ENCODE data around the gene REV1. TPM values are rescaled to one million over a fixed set of nuclear protein-coding genes. Genes with fewer than 3 reads are reported as not detected.

REV1 gene
- total RNA-seq, 1 donor from 2014 or later = 38.2 TPM

DNA sequence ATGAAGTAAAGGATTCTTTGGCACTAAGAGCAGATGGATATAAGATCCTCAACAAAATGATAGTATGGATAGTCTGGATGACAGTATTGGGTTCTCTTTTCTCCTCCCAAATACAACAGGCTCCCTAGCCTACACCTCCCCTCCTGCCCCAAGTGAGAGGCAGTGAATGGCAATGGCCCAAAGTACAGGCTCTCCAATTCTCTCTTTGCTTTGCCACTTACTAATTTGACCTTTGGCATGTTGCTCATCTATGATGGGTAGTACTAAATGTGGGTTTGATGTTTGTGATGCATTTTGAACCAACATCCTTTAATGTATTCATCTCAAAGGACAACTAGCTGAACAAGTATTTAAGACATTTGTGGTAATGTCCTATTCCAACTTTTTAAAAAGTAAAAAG, 86.7 kb downstream of the REV1 start:
- DNase-seq (ENCODE audit: low read depth) (no peak), FAIRE-seq (no peak)
- no peak for TF ChIP-seq CTCF (IDR thresholded peaks at IDR 0.05; ENCODE audit: insufficient read depth, low read length, severe bottlenecking)
- Histone ChIP-seq H3K27me3 (ENCODE audit: control insufficient read depth, insufficient read depth, low read length) (no peaks in the 10 kb centered on the region), H3K36me3 (ENCODE audit: control insufficient read depth, insufficient read depth, low read length) (peaks cover 21% of the 10 kb centered on the region), H3K4me3 (ENCODE audit: low read depth, low read length) (no peak overlapping the region)

DNA sequence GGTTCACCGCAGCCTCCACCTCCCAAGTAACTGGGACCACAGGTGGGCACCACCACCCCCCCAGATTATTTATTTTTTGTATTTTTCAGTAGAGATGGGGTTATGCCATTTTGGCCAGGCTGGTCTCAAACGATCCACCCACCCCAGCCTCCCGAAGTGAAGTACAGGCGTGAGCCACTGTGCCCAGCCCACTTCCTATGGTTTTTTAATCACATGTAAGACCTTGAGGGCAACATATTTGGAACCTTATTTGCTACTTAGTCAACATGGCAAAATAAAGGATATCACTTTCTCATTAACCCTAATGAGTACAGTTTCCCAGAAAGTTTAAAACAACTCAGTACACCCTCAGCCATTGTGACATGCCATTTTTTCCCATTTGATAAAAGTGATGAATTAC, 88.0 kb downstream of the REV1 start:
- DNase-seq (ENCODE audit: low read depth) (no peak), FAIRE-seq (no peak)
- peaks cover 23% of the 10 kb centered on the region for H3K36me3 ChIP-seq (ENCODE audit: control insufficient read depth, insufficient read depth, low read length)
- no peak overlapping the region for H3K4me3 ChIP-seq (ENCODE audit: low read depth, low read length)
- no peaks in the 10 kb centered on the region for H3K27me3 ChIP-seq (ENCODE audit: control insufficient read depth, insufficient read depth, low read length)
- TF ChIP-seq CTCF (IDR thresholded peaks at IDR 0.05; ENCODE audit: insufficient read depth, low read length, severe bottlenecking) = no peak

- no peak for FAIRE-seq
- H3K36me3 ChIP-seq (ENCODE audit: control insufficient read depth, insufficient read depth, low read length) = peaks cover 24% of the 10 kb centered on the region
- no peak overlapping the region for H3K4me3 ChIP-seq (ENCODE audit: low read depth, low read length)
- DNase-seq (ENCODE audit: low read depth) = no peak
- TF ChIP-seq CTCF (IDR thresholded peaks at IDR 0.05; ENCODE audit: insufficient read depth, low read length, severe bottlenecking) = no peak
- no peaks in the 10 kb centered on the region for H3K27me3 ChIP-seq (ENCODE audit: control insufficient read depth, insufficient read depth, low read length)
These were observed 90.0 kb downstream of the REV1 start for GRCh38 chr2:99399795-99400194.

GRCh38 chr2:99399063-99399462, 90.8 kb downstream of the REV1 start:
- H3K36me3 ChIP-seq (ENCODE audit: control insufficient read depth, insufficient read depth, low read length) = peaks cover 23% of the 10 kb centered on the region

GRCh38 chr2:99398303-99398702, 91.5 kb downstream of the REV1 start:
- Histone ChIP-seq H3K36me3 (ENCODE audit: control insufficient read depth, insufficient read depth, low read length) (peaks cover 17% of the 10 kb centered on the region), H3K27me3 (ENCODE audit: control insufficient read depth, insufficient read depth, low read length) (no peaks in the 10 kb centered on the region), H3K4me3 (ENCODE audit: low read depth, low read length) (no peak overlapping the region)
- FAIRE-seq = no peak
- no peak for TF ChIP-seq CTCF (IDR thresholded peaks at IDR 0.05; ENCODE audit: insufficient read depth, low read length, severe bottlenecking)
- no peak for DNase-seq (ENCODE audit: low read depth)

More at GRCh38 chr2:99399063-99399462, 90.8 kb downstream of the REV1 start:
- no peak for TF ChIP-seq CTCF (IDR thresholded peaks at IDR 0.05; ENCODE audit: insufficient read depth, low read length, severe bottlenecking)
- H3K27me3 ChIP-seq (ENCODE audit: control insufficient read depth, insufficient read depth, low read length) = no peaks in the 10 kb centered on the region
- no peak for FAIRE-seq
- H3K4me3 ChIP-seq (ENCODE audit: low read depth, low read length) = no peak overlapping the region
- no peak for DNase-seq (ENCODE audit: low read depth)

- Histone ChIP-seq H3K4me3 (ENCODE audit: low read depth, low read length) (no peak overlapping the region), H3K36me3 (ENCODE audit: control insufficient read depth, insufficient read depth, low read length) (peaks cover 14% of the 10 kb centered on the region), H3K27me3 (ENCODE audit: control insufficient read depth, insufficient read depth, low read length) (no peaks in the 10 kb centered on the region)
- no peak for FAIRE-seq
- DNase-seq (ENCODE audit: low read depth) = no peak
- TF ChIP-seq CTCF (IDR thresholded peaks at IDR 0.05; ENCODE audit: insufficient read depth, low read length, severe bottlenecking) = no peak
These were observed 92.4 kb downstream of the REV1 start for GRCh38 chr2:99397266-99397920.

Data from bronchial epithelial cell (primary cell).